ENCODE data around the gene SUPV3L1.

The SUPV3L1 gene

DNA sequence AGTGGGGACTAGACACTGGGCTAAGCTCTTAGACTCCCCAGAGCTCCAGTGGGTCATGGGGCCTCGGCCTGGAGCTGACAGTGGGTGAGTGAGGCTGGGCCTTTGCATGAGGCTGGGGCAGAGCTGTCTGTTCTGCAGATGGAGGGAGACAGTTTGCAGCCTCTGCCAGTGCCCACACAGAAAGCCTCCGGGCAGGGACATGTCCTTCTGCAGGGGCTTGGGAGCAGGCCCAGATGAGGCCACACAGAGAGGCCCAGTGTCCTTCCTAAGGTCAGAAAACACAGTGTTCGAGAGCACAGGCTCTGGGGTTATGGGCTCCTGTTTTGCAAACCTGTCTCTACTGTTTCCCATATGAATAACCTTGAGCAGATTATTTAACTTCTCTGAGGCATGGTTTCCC is 73.1 kb downstream of the SUPV3L1 start:
- Histone ChIP-seq H3K36me3 (ENCODE audit: control insufficient read depth, insufficient read depth, low read length) (no peaks in the 10 kb centered on the region), H3K27me3 (replicated peaks; ENCODE audit: control insufficient read depth, insufficient read depth, low read length) (no peaks in the 10 kb centered on the region), H3K4me3 (replicated peaks; ENCODE audit: low read depth, low read length) (no peak overlapping the region)
- TF ChIP-seq, protein P1, sequence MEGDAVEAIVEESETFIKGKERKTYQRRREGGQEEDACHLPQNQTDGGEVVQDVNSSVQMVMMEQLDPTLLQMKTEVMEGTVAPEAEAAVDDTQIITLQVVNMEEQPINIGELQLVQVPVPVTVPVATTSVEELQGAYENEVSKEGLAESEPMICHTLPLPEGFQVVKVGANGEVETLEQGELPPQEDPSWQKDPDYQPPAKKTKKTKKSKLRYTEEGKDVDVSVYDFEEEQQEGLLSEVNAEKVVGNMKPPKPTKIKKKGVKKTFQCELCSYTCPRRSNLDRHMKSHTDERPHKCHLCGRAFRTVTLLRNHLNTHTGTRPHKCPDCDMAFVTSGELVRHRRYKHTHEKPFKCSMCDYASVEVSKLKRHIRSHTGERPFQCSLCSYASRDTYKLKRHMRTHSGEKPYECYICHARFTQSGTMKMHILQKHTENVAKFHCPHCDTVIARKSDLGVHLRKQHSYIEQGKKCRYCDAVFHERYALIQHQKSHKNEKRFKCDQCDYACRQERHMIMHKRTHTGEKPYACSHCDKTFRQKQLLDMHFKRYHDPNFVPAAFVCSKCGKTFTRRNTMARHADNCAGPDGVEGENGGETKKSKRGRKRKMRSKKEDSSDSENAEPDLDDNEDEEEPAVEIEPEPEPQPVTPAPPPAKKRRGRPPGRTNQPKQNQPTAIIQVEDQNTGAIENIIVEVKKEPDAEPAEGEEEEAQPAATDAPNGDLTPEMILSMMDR (IDR thresholded peaks at IDR 0.05; ENCODE audit: insufficient read depth, low read length, poor library complexity, severe bottlenecking), result no peak
- no peak for DNase-seq (ENCODE audit: extremely low read depth, insufficient read length)

DNA sequence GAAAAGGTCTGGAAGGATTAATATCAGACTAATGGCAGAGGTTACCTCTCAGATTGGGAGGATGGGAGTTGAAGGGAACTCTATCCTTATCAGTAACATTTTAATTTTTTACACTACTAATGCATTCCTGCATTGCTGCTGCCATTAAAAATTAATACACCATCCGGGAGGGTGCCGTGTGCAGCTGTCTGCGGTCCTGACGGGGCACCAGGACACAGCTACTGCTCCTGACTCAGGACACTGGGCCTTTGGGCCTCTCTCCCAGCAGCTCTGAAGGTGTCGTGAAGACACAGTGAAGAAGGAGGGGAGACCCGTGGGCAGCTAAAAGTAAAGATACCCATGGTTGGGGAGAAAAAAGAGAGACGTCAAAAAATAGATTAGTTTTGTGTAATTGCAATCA is 74.8 kb downstream of the SUPV3L1 start:
- Histone ChIP-seq H3K36me3 (ENCODE audit: control insufficient read depth, insufficient read depth, low read length) (no peaks in the 10 kb centered on the region), H3K4me3 (replicated peaks; ENCODE audit: low read depth, low read length) (no peak overlapping the region), H3K27me3 (replicated peaks; ENCODE audit: control insufficient read depth, insufficient read depth, low read length) (no peaks in the 10 kb centered on the region)
- TF ChIP-seq, protein P1 (IDR thresholded peaks at IDR 0.05; ENCODE audit: insufficient read depth, low read length, poor library complexity, severe bottlenecking), result no peak
- no peak for DNase-seq (ENCODE audit: extremely low read depth, insufficient read length)
